Measurements from ENCODE around the gene GREM2.

- TF ChIP-seq POLR2A (IDR thresholded peaks at IDR 0.05; ENCODE audit: extremely low read depth, insufficient read length) (no peak), CTCF (IDR thresholded peaks at IDR 0.05; ENCODE audit: low read depth, low read length) (no peak), MAX (IDR thresholded peaks at IDR 0.05; ENCODE audit: low read depth, low read length) (no peak), MYC (IDR thresholded peaks at IDR 0.05; ENCODE audit: low read depth, low read length) (no peak)
Measured at GRCh38 chr1:240445369-240445768, 166.6 kb downstream of the GREM2 start.
